Gastroesophageal sphincter (tissue), 4 donors: ENCODE measurements around the gene GLUL. TPM values are rescaled to one million over a fixed set of nuclear protein-coding genes. Genes with fewer than 3 reads are reported as not detected.

Source experiments
- ATAC-seq: fragments of 150-250 bp; one replicate; pipeline ENCODE4 v1.9.1; 2016; ENCODE audit warnings: mild to moderate bottlenecking, moderate library complexity
- H3K27ac ChIP-seq, 4 donors: fragments of 200-600 bp; sonication (generic) in 3 of 4; 1 replicate in 3 of 4; 2 replicates in 1 of 4; pipeline ENCODE4 v1.5.1; 2016 to 2019
- H3K27me3 ChIP-seq: fragments of 200-600 bp; sonication (generic); one replicate; pipeline ENCODE4 v1.5.1; 2019
- H3K36me3 ChIP-seq, 2 donors: fragments of 200-600 bp; sonication (generic); one replicate each; pipeline ENCODE4 v1.5.1; 2019; ENCODE audit warnings: control low read depth in 1 of 2
- H3K4me1 ChIP-seq, 3 donors: fragments of 200-600 bp; sonication (generic); 1 replicate in 2 of 3; 2 replicates in 1 of 3; pipeline ENCODE4 v1.5.1; 2016 to 2019; ENCODE audit warnings: control low read depth in 2 of 3
- H3K4me3 ChIP-seq, 2 donors: fragments of 200-600 bp; sonication (generic); one replicate each; pipeline ENCODE4 v1.5.1; 2019; ENCODE audit warnings: mild to moderate bottlenecking in 1 of 2, moderate library complexity in 1 of 2
- H3K9me3 ChIP-seq, 3 donors: fragments of 200-600 bp; sonication (generic); one replicate each; pipeline ENCODE4 v1.5.1; 2017 to 2019; ENCODE audit warnings: control low read depth in 2 of 3
- CTCF ChIP-seq, 4 experiments: fragments of 200-600 bp in 2 of 4; fragments of 450-650 bp in 2 of 4; sonication (generic) in 1 of 4; IDR thresholded peaks; one replicate each; pipeline ENCODE4 v1.5.1; 2017 to 2019; ENCODE audit warnings: antibody characterized with exemption in 4 of 4, mild to moderate bottlenecking in 2 of 4, moderate library complexity in 2 of 4
- EP300 ChIP-seq: sonication (generic); formaldehyde crosslinking; IDR thresholded peaks from one replicate; pipeline ENCODE4 v1.6.1; 2017; ENCODE audit warnings: antibody characterized with exemption, mild to moderate bottlenecking
- POLR2A ChIP-seq, 2 donors: fragments of 450-650 bp; IDR thresholded peaks; one replicate each; pipeline ENCODE4 v1.6.1; 2017; ENCODE audit warnings: antibody characterized with exemption in 2 of 2, mild to moderate bottlenecking in 2 of 2, moderate library complexity in 1 of 2
- POLR2AphosphoS5 ChIP-seq: sonication (generic); formaldehyde crosslinking; IDR thresholded peaks from one replicate; pipeline ENCODE4 v1.6.1; 2017; ENCODE audit warnings: antibody characterized with exemption
- WGBS, 2 donors: methylation state at CpG; one replicate each; pipeline ENCODE4 v1.1.5; 2018; ENCODE audit warnings: low coverage in 1 of 2; 5-methylcytosine and 5-hydroxymethylcytosine counted together
- total RNA-seq, 4 donors: library from RNA; depleted of rRNA; stranded (reverse); fragments of >200 nt; gene quantifications; one replicate each; pipeline ENCODE4 v1.1.0, GENCODE V29; 2016

Gene GLUL
- total RNA-seq, 4 donors from 2014 or later: 2,239 to 3,071 (median 2,830) TPM

GRCh38 chr1:182430263-182431068 is 38.9 kb upstream of the GLUL start:
- no peaks in the 10 kb centered on the region for H3K36me3 ChIP-seq
- H3K27ac ChIP-seq: no peak overlapping the region
- H3K4me1 ChIP-seq: no peaks in the 10 kb centered on the region
- peaks cover 6% of the 10 kb centered on the region for H3K27me3 ChIP-seq
- TF ChIP-seq CTCF (IDR thresholded peaks at IDR 0.05) (no peak), POLR2A (IDR thresholded peaks at IDR 0.05) (no peak)
- 68 to 78% methylated on average over 8 to 11 of the region's 11 CpGs for WGBS, 2 donors
- ATAC-seq: no peak
- no peak overlapping the region for H3K4me3 ChIP-seq
- no peaks in the 10 kb centered on the region for H3K9me3 ChIP-seq

DNA sequence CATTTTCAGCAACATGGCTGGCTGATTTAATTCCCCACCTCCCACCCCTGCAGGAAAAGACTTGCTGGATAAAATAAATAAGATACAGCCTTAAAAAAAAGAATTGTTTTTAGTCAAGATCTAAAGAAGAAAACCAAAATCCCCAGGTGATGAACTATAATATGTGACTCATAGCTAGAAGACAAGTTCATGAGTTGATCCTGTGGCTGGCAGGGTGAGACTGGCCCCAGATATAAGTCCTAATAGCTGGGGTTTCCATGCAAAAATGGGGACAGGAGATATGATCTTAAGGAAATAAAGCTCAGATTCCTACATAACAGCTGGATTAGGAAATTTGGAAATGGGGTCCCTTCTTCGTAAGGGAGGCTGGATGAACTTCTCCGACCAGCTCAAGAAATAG is 36.5 kb upstream of the GLUL start:
- 56 to 67% methylated on average over 1 to 2 of the region's 2 CpGs for WGBS, 2 donors
- no peaks in the 10 kb centered on the region for H3K9me3 ChIP-seq
- no peak overlapping the region for H3K27ac ChIP-seq
- no peak for ATAC-seq
- H3K27me3 ChIP-seq: peaks cover 10% of the 10 kb centered on the region
- no peak overlapping the region for H3K4me3 ChIP-seq
- H3K4me1 ChIP-seq: no peaks in the 10 kb centered on the region
- no peaks in the 10 kb centered on the region for H3K36me3 ChIP-seq
- TF ChIP-seq POLR2A (IDR thresholded peaks at IDR 0.05): no peak
- TF ChIP-seq EP300: no peak
- TF ChIP-seq POLR2AphosphoS5: no peak
- no peak for TF ChIP-seq CTCF (IDR thresholded peaks at IDR 0.05)

GRCh38 chr1:182426442-182427430 is 35.1 kb upstream of the GLUL start:
- Histone ChIP-seq H3K27me3 (peaks cover 4% of the 10 kb centered on the region), H3K9me3 (no peaks in the 10 kb centered on the region), H3K36me3 (no peaks in the 10 kb centered on the region), H3K27ac (no peak overlapping the region), H3K4me1 (no peaks in the 10 kb centered on the region), H3K4me3 (no peak overlapping the region)
- TF ChIP-seq POLR2AphosphoS5 (no peak), POLR2A (IDR thresholded peaks at IDR 0.05) (no peak), EP300 (no peak)
- ATAC-seq: no peak
- 74 to 93% methylated on average over 6 to 7 of the region's 7 CpGs for WGBS, 2 donors

DNA sequence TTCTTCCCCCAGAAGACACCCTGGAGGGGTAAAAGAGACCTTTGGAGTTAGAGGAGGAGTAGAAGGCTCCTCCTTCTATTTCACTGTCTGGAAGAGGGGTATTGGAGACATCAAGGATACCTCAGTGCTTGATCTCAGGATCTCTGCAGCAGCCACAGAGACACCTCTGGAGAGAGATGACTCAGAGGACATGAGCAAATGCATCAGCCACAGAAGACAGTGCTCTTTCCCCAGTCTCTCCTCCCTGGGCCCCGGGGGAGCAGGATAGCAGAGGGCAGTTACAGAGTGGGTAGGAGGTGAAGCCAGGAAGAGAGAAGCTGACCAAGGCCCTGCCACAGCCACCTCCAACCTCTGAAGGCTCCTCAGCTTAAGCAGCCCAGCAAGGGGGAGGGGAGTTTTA is 24.2 kb upstream of the GLUL start:
- no peak for ATAC-seq
- no peak for TF ChIP-seq EP300
- no CpG with 5 or more reads among the region's 1 CpG for WGBS, 2 donors
- no peaks in the 10 kb centered on the region for H3K9me3 ChIP-seq
- no peak overlapping the region for H3K4me3 ChIP-seq
- peaks cover 13% of the 10 kb centered on the region for H3K27me3 ChIP-seq
- H3K27ac ChIP-seq: no peak overlapping the region
- H3K4me1 ChIP-seq: peaks cover 0 to 11% (median 0%) of the 10 kb centered on the region in 3 donors
- H3K36me3 ChIP-seq: no peaks in the 10 kb centered on the region

- H3K36me3 ChIP-seq: no peaks in the 10 kb centered on the region
- H3K4me1 ChIP-seq: peaks cover 0 to 22% (median 0%) of the 10 kb centered on the region in 3 donors
- no peak overlapping the region for H3K27ac ChIP-seq
- ATAC-seq: no peak
- 86 to 89% methylated on average over 3 to 6 of the region's 6 CpGs for WGBS, 2 donors
- H3K4me3 ChIP-seq: no peak overlapping the region
- no peak for TF ChIP-seq EP300
- TF ChIP-seq CTCF (IDR thresholded peaks at IDR 0.05): no peak
- no peak for TF ChIP-seq POLR2AphosphoS5
- no peak for TF ChIP-seq POLR2A (IDR thresholded peaks at IDR 0.05)
- peaks cover 13% of the 10 kb centered on the region for H3K27me3 ChIP-seq
- no peaks in the 10 kb centered on the region for H3K9me3 ChIP-seq
Observed at GRCh38 chr1:182413969-182414368, 22.4 kb upstream of the GLUL start.
